ENCODE data around the gene EFHC1.

Gene EFHC1

GRCh38 chr6:52523378-52524142 is 103.4 kb downstream of the EFHC1 start:
- DNase-seq, result no peak
- in situ Hi-C loops (cut with HindIII; ENCODE audit: low pct_ligation_motif_present, low pct_unique_long_range_greater_than_20kb, low sequenced_read_pairs), result no loop called here

- DNase-seq, result no peak
- in situ Hi-C loops (cut with HindIII; ENCODE audit: low pct_ligation_motif_present, low pct_unique_long_range_greater_than_20kb, low sequenced_read_pairs), result no loop called here
Observed at GRCh38 chr6:52524918-52525317, 104.8 kb downstream of the EFHC1 start.

GRCh38 chr6:52526634-52527033 is 106.5 kb downstream of the EFHC1 start:
- in situ Hi-C loops (cut with HindIII; ENCODE audit: low pct_ligation_motif_present, low pct_unique_long_range_greater_than_20kb, low sequenced_read_pairs), result no loop called here
- DNase-seq, result no peak

DNA sequence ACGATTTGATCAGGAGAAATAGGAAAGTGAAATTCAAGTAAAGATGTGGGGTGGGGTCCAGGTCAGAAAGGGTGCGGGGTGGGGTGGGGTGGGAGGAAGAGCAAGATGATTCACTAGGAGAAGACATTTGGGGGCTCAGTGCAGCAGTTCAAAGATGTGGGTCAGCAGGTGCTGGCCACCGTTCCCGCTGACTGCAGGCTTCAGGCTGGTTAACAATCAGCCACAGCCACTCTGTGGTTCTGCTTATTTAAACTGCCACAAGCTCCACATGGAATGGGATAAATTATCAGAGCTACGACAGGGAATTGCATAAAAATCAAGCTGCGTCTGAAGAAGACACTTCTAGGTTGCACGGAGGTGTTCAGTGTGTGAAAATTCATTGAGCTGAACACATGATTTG is 107.3 kb downstream of the EFHC1 start:
- in situ Hi-C loops (cut with HindIII; ENCODE audit: low pct_ligation_motif_present, low pct_unique_long_range_greater_than_20kb, low sequenced_read_pairs), result no loop called here
- no peak for DNase-seq

- in situ Hi-C loops (cut with HindIII; ENCODE audit: low pct_ligation_motif_present, low pct_unique_long_range_greater_than_20kb, low sequenced_read_pairs), result no loop called here
- no peak for DNase-seq
Observed at GRCh38 chr6:52529311-52529710, 109.2 kb downstream of the EFHC1 start.

DNA sequence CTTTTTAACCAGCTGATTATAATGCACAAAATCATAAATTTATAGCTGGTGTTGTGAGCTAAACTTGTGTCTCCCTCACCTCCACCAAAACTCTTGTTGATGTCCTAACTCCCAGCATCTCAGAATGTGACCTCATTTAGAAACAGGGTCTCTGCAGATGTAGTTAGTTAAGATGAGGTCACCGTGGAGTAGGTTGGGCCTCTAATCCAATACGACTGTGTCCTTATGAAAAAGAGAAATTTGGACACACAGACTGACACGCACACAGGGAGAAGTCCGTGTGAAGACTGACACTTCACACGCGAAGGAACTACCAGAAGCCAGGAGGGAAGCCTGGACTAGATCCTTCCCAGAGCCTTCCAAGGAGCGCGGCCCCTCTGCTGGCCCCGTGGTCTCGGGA is 110.2 kb downstream of the EFHC1 start:
- DNase-seq, result no peak
- in situ Hi-C loops (cut with HindIII; ENCODE audit: low pct_ligation_motif_present, low pct_unique_long_range_greater_than_20kb, low sequenced_read_pairs), result no loop called here

- in situ Hi-C loops (cut with HindIII; ENCODE audit: low pct_ligation_motif_present, low pct_unique_long_range_greater_than_20kb, low sequenced_read_pairs), result no loop called here
- DNase-seq, result no peak
Observed at GRCh38 chr6:52531396-52531795, 111.3 kb downstream of the EFHC1 start.

DNA sequence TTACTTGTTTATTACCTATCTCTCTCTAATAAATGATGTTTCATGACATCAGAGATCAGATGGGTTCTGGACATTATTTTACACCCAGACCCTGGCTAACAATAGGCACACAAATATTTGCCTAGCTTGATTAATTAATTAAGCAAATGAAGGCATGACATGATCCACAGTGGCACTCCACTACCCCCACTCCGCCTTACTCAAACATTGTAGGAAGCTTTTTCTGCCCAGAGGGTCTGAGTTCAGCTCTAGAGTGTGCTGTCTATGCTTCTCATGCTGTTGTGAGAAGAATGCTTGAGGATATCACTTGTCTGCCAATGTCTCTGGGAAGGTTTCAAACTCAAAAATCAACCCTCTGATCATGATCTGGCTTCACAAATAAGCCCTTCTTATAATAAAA is 111.7 kb downstream of the EFHC1 start:
- no peak for DNase-seq
- in situ Hi-C loops (cut with HindIII; ENCODE audit: low pct_ligation_motif_present, low pct_unique_long_range_greater_than_20kb, low sequenced_read_pairs), result no loop called here

DNA sequence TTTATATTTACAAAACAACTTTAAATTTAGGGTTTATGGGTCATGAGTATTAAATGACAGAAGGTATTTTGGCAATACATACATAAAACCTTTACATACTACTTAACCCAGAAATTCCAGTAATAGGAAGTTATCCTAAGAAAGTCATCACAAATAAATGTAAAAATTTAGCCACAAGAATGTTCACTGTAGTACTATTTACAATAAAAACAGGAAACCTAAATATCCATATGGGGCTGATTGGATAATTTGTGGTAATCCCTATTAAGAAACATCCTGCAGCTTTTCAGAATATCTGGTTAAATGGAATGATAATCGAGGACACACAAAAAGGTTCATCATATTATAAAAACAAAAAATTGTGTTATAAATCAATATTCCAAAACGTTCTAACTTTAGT is 112.3 kb downstream of the EFHC1 start:
- in situ Hi-C loops (cut with HindIII; ENCODE audit: low pct_ligation_motif_present, low pct_unique_long_range_greater_than_20kb, low sequenced_read_pairs), result no loop called here
- DNase-seq, result no peak

GRCh38 chr6:52533491-52533890 is 113.3 kb downstream of the EFHC1 start:
- in situ Hi-C loops (cut with HindIII; ENCODE audit: low pct_ligation_motif_present, low pct_unique_long_range_greater_than_20kb, low sequenced_read_pairs), result no loop called here

GRCh38 chr6:52534363-52534762 is 114.2 kb downstream of the EFHC1 start:
- in situ Hi-C loops (cut with HindIII; ENCODE audit: low pct_ligation_motif_present, low pct_unique_long_range_greater_than_20kb, low sequenced_read_pairs), result no loop called here
- DNase-seq, result no peak

More at GRCh38 chr6:52533491-52533890, 113.3 kb downstream of the EFHC1 start:
- DNase-seq, result no peak

DNA sequence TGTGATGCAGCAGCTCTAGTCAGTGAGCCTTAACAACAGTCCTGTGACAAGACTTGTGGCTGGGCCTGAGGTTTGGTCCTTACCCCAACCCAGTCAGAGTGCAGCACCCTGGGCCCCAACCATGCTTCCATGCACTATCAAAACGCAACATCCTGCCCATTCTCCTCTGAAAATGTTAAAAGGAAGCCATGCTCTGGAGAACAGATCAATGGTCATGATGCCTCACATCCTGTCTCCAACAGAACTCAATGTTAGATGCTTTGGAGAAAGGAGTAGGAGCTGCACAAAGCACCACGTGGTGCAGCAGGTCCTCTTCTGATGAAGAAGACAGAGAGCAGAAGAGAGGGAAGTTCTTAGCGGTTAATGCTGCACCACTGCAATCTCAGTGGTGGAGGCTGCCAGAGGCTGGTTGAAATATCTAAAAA is 114.8 kb downstream of the EFHC1 start:
- no peak for DNase-seq
- in situ Hi-C loops (cut with HindIII; ENCODE audit: low pct_ligation_motif_present, low pct_unique_long_range_greater_than_20kb, low sequenced_read_pairs), result no loop called here

GRCh38 chr6:52535711-52536423 is 115.7 kb downstream of the EFHC1 start:
- in situ Hi-C loops (cut with HindIII; ENCODE audit: low pct_ligation_motif_present, low pct_unique_long_range_greater_than_20kb, low sequenced_read_pairs), result no loop called here
- DNase-seq, result no peak

DNA sequence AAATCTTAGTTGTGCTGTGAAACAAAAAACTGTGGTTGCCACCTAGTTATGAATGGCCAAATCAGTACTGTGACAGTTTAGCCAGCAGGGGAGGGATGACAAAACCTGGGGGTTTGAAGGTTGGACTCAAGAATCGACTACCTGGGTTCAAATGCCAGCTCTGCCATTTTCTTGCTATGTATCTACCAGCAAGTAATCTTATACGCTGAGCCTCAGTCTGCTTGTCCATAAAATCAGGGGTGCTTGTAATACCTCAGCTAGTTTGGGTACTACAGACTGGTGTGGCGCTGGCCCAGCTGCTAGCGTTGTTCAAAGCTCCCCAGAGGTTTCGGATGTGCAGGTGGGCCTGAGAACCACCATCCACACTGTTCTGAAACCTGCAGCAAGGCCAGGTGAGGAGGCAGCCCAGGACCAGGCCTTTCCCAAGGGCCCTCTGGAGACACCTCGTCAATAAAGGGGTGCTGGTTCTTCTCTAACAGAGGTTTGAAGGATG is 116.3 kb downstream of the EFHC1 start:
- in situ Hi-C loops (cut with HindIII; ENCODE audit: low pct_ligation_motif_present, low pct_unique_long_range_greater_than_20kb, low sequenced_read_pairs), result no loop called here
- no peak for DNase-seq

DNA sequence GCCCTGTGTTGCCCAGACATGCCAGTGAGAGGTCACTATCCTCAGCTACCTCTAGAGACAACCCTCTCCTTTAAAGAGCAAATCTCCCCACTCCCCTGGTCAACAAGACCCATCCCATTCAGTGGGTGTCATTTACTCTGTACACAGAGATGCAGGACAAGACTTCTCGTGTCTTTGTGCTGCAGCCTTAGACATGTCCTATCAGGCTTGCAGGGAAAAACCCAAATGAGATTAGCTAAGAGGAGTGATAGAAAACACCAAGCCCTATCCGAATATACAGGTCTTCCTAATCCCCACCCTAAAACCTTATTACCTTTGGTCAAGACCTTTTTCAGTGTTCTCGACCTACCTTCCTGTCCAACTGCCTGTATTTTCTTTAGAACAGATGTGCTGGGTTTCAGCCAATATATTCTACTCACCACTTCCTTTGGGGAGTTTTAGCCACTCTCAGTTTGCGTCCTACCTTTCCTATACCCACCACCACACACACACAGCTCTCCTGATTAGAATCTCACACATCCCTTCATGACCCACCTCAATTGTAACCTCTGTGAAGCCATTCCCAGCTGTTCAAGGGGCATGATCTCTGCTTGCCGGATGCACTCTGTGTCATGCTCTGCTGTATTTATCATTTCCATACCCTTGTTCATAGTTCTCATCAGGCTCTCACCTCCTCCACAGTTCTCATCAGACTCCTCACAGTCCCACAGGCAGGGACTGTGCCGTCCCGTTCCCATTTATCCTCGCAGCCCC is 117.0 kb downstream of the EFHC1 start:
- in situ Hi-C loops (cut with HindIII; ENCODE audit: low pct_ligation_motif_present, low pct_unique_long_range_greater_than_20kb, low sequenced_read_pairs), result no loop called here
- no peak for DNase-seq

DNA sequence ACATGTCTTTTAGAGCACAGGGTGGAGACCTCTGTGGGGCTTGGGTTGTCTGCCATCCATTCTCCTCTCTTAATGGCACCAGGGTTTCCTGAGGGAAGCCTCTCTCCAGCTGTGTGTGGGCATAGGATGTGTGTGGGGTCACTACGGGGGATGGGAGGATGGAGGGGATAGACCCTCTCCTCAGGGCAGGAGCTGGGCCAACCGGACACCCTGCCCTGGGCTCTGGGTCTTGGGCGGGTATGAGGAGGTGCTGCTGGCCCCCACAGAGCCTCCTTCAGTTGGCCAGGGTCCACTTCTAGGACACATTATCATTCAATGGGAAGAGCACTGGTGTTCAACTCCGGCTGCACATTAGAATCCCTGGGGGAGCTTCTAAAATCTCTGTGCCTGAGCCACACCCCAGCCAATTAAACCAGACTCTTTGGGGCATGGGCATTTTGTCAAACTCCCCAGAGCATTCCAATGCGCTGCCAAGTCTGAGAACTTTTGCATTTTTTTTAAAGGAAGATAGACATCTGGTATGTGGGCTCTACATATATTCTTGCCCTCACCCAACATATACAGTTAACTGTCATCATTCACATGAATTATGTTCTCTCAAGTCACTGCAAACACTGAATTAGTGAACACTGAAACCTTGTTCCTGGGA is 118.2 kb downstream of the EFHC1 start:
- in situ Hi-C loops (cut with HindIII; ENCODE audit: low pct_ligation_motif_present, low pct_unique_long_range_greater_than_20kb, low sequenced_read_pairs), result no loop called here
- DNase-seq, result no peak

- no peak for DNase-seq
- in situ Hi-C loops (cut with HindIII; ENCODE audit: low pct_ligation_motif_present, low pct_unique_long_range_greater_than_20kb, low sequenced_read_pairs), result no loop called here
Observed at GRCh38 chr6:52538901-52539354, 118.8 kb downstream of the EFHC1 start.

DNA sequence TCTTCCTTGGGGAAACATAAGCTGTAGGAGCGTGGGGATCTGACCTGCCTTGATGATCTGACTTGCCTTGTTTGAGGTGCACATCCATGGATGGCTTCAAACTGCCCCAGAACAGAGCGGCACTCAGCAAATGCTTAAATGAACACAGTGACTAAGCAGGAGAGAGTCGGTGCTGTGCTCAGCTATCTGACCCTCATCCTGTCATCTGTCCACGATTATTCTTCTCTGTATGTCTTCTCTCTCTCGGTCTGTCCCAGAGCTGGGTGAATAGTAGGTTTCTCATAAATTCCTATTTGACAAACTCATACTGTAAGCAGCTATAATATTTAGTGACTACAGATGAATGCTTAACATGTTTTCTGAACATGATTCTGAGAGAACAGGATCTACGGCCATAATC is 119.5 kb downstream of the EFHC1 start:
- in situ Hi-C loops (cut with HindIII; ENCODE audit: low pct_ligation_motif_present, low pct_unique_long_range_greater_than_20kb, low sequenced_read_pairs), result no loop called here
- DNase-seq, result no peak
